Endothelial cell (in vitro differentiated cells): ENCODE results near the gene SIKE1. TPM values are rescaled to one million over a fixed set of nuclear protein-coding genes. Genes with fewer than 3 reads are reported as not detected.

ENCODE experiments used
- DNase-seq: peaks from one replicate; pipeline ENCODE4 v3.0.0; 2021; ENCODE audit warnings: low spot score
- H3K27ac Mint-ChIP-seq: one replicate; pipeline ENCODE4 v1.8.0; 2021; ENCODE audit warnings: mixed read lengths, inconsistent platforms; ENCODE audit not compliant: unreplicated experiment
- H3K27me3 Mint-ChIP-seq: one replicate; pipeline ENCODE4 v1.8.0; 2021; ENCODE audit warnings: mild to moderate bottlenecking, moderate library complexity, mixed read lengths, inconsistent platforms; ENCODE audit not compliant: unreplicated experiment
- H3K36me3 Mint-ChIP-seq: one replicate; pipeline ENCODE4 v1.8.0; 2021; ENCODE audit warnings: mild to moderate bottlenecking, low read depth, mixed read lengths, inconsistent platforms; ENCODE audit not compliant: unreplicated experiment
- H3K4me1 Mint-ChIP-seq: one replicate; pipeline ENCODE4 v1.8.0; 2021; ENCODE audit warnings: mild to moderate bottlenecking, mixed read lengths, inconsistent platforms; ENCODE audit not compliant: unreplicated experiment
- H3K4me3 Mint-ChIP-seq: one replicate; pipeline ENCODE4 v1.8.0; 2021; ENCODE audit warnings: mild to moderate bottlenecking, mixed read lengths, inconsistent platforms; ENCODE audit not compliant: unreplicated experiment
- H3K9me3 Mint-ChIP-seq: one replicate; pipeline ENCODE4 v1.8.0; 2021; ENCODE audit warnings: mixed read lengths, inconsistent platforms; ENCODE audit not compliant: unreplicated experiment
- total RNA-seq: library from RNA; stranded (reverse); fragmentation: NEBNext Ultra II Directional; extraction: Animal tissue kit (Norgen Biotek cat#: 25700); gene quantifications from one replicate; pipeline ENCODE4 v1.2.1, GENCODE V29; 2021; ENCODE audit not compliant: unreplicated experiment
- TF ChIP-seq, protein P1 (sequence below): fragments of 200-600 bp; sonication (generic); IDR thresholded peaks from one replicate; pipeline ENCODE4 v1.5.0; 2021; ENCODE audit warnings: antibody characterized with exemption; ENCODE audit not compliant: unreplicated experiment

SIKE1 gene
- total RNA-seq, 1 donor from 2014 or later: 49.1 TPM

DNA sequence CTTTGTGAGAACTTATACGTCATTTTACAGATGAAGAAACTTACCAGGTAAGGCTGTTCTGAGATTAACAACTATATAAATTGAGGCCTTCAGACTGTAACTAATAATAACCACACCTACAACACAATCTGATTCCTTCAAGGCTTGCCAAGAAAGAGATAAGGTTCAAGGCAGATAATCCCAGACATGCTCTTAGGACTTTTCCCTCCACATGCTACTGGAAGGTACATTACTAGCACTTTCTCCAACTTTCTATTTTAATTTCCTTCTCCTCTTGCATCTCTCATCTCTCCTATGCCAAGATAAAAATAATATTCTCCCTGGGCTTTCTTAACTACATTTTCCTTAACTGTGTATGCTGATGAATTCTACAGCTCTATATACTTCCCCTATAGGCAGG, 45.0 kb downstream of the SIKE1 start:
- H3K27ac Mint-ChIP-seq: no peak overlapping the region
- H3K27me3 Mint-ChIP-seq: no peaks in the 10 kb centered on the region
- H3K4me1 Mint-ChIP-seq: no peaks in the 10 kb centered on the region
- peaks cover 44% of the 10 kb centered on the region for H3K36me3 Mint-ChIP-seq
- no peak for DNase-seq
- TF ChIP-seq, protein P1, sequence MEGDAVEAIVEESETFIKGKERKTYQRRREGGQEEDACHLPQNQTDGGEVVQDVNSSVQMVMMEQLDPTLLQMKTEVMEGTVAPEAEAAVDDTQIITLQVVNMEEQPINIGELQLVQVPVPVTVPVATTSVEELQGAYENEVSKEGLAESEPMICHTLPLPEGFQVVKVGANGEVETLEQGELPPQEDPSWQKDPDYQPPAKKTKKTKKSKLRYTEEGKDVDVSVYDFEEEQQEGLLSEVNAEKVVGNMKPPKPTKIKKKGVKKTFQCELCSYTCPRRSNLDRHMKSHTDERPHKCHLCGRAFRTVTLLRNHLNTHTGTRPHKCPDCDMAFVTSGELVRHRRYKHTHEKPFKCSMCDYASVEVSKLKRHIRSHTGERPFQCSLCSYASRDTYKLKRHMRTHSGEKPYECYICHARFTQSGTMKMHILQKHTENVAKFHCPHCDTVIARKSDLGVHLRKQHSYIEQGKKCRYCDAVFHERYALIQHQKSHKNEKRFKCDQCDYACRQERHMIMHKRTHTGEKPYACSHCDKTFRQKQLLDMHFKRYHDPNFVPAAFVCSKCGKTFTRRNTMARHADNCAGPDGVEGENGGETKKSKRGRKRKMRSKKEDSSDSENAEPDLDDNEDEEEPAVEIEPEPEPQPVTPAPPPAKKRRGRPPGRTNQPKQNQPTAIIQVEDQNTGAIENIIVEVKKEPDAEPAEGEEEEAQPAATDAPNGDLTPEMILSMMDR: no peak
- no peaks in the 10 kb centered on the region for H3K9me3 Mint-ChIP-seq
- no peak overlapping the region for H3K4me3 Mint-ChIP-seq

DNA sequence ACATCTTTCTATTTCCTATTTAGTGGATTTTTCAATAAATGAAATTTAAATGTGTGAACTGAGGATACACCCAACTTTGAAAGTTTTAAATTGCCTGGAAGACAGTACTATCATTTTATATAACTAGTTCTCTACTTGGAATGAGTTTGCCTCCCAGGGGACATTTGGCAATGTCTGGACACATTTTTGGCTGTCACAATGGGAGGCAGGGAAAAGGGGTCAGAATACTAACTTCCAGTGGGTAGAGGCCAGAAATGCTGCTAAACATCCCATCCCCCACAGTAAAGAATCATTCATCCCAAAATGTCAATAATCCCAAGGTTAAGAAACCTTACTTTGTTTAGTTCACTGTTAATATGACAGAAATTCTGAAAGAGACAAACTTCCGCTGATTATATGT, 50.7 kb downstream of the SIKE1 start:
- Mint-ChIP-seq H3K4me1 (no peaks in the 10 kb centered on the region), H3K27me3 (no peaks in the 10 kb centered on the region), H3K27ac (no peak overlapping the region), H3K9me3 (no peaks in the 10 kb centered on the region), H3K4me3 (no peak overlapping the region), H3K36me3 (peaks cover 48% of the 10 kb centered on the region)
- TF ChIP-seq, protein P1: no peak
- no peak for DNase-seq

DNA sequence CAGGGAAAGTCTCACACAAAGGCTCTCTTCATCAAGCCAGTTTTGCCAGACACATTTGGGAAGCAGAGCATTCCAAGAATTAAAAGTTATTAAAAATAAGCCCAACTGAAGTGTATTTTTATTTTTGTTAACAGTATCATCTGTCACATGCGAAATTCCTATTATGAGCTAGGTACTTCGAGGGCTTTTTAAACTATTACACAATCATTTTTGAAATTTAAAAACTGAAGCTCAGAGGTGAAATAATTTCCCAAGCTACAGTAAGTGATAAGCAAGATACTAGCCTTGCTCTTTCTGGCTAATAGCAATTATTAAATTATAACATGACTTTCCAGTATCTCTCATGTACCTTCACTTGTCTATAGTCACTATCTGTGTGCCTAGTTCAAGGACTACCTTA, 51.9 kb downstream of the SIKE1 start:
- Mint-ChIP-seq H3K4me3 (no peak overlapping the region), H3K27me3 (no peaks in the 10 kb centered on the region), H3K27ac (no peak overlapping the region), H3K36me3 (peaks cover 46% of the 10 kb centered on the region), H3K9me3 (no peaks in the 10 kb centered on the region), H3K4me1 (no peaks in the 10 kb centered on the region)
- no peak for DNase-seq
- TF ChIP-seq, protein P1: no peak

DNA sequence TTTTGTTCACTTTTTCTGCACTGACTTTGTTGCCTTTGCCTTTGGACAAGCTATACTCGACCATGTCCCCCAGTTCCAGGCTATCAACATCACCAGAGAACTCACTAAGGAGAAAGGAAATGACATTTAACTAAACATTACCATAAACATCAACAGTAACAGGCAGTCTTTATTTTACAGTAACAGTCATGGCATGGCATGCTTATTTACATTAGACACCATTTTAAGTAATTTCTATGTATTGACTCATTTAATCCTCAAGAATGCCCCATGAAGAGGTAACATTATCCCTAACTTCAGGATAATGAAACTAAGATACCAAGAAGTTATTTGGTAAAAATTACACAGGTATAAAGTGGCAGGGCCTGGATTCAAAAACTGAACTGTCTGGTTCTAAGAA, 55.3 kb downstream of the SIKE1 start:
- H3K9me3 Mint-ChIP-seq: no peaks in the 10 kb centered on the region
- H3K4me1 Mint-ChIP-seq: no peaks in the 10 kb centered on the region
- peak overlapping the region; percentile 17 for H3K4me3 Mint-ChIP-seq
- peaks cover 51% of the 10 kb centered on the region for H3K36me3 Mint-ChIP-seq
- no peak overlapping the region for H3K27ac Mint-ChIP-seq
- DNase-seq: no peak
- no peaks in the 10 kb centered on the region for H3K27me3 Mint-ChIP-seq
- TF ChIP-seq, protein P1: no peak

DNA sequence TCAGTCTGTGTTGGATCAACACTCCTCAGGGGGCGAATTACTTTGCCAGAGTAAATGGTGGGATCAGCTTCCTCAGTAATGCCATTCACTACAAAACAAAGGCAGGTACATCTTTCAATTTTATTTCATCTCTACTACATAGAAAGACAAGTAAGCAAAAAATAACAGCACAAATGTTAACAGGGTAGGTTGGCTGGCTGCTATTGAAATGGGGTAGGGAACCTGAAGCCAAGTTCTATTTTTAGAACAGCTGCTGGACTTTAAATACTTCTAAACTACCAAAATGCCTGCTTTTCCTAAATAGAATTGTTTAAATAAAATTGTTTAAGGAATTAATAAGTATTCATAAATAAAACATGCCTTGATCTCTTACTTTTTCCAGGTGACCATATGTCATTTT, 56.6 kb downstream of the SIKE1 start:
- Mint-ChIP-seq H3K36me3 (peaks cover 50% of the 10 kb centered on the region), H3K4me3 (no peak overlapping the region), H3K27me3 (no peaks in the 10 kb centered on the region), H3K27ac (peak overlapping the region; percentile 12), H3K4me1 (no peaks in the 10 kb centered on the region), H3K9me3 (no peaks in the 10 kb centered on the region)
- TF ChIP-seq, protein P1: no peak
- no peak for DNase-seq
